ENCODE measurements around the gene ZNF491. TPM values are rescaled to one million over a fixed set of nuclear protein-coding genes. Genes with fewer than 3 reads are reported as not detected.
"Not testable (repeated sequence)": the region's sequence is repeated elsewhere in the genome, so short reads cannot be mapped to it uniquely, and the experiment has no call there.

Gene ZNF491
- total RNA-seq, 1 donor from 2014 or later: 26.0 TPM

DNA sequence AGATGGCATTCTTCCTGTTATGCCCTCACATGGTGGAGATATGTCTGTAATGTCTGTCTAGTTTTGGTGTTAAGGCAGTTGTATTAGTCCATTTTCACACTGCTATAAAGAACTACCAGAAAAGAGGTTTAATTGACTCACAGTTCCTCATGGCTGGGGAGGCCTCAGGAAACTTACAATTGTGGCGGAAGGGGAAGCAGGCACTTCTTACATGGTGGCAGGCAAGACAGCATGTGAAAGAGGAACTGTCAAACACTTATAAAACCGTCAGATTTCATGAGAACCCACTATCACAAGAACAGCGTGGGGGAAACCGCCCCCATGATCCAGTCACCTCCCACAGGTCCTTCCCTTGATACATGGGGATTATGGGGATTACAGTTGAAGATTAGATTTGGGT is 28.3 kb upstream of the ZNF491 start:
- DNase-seq: no peak
- Mint-ChIP-seq H3K27me3 (ENCODE audit: unreplicated experiment) (peaks cover 13% of the 10 kb centered on the region), H3K27ac (ENCODE audit: unreplicated experiment) (no peak overlapping the region), H3K4me1 (ENCODE audit: low read depth, unreplicated experiment) (peaks cover 1% of the 10 kb centered on the region), H3K9me3 (ENCODE audit: unreplicated experiment) (peaks cover 6% of the 10 kb centered on the region), H3K4me3 (ENCODE audit: unreplicated experiment) (no peak overlapping the region), H3K36me3 (ENCODE audit: unreplicated experiment) (peaks cover 15% of the 10 kb centered on the region)
- TF ChIP-seq, protein P1, sequence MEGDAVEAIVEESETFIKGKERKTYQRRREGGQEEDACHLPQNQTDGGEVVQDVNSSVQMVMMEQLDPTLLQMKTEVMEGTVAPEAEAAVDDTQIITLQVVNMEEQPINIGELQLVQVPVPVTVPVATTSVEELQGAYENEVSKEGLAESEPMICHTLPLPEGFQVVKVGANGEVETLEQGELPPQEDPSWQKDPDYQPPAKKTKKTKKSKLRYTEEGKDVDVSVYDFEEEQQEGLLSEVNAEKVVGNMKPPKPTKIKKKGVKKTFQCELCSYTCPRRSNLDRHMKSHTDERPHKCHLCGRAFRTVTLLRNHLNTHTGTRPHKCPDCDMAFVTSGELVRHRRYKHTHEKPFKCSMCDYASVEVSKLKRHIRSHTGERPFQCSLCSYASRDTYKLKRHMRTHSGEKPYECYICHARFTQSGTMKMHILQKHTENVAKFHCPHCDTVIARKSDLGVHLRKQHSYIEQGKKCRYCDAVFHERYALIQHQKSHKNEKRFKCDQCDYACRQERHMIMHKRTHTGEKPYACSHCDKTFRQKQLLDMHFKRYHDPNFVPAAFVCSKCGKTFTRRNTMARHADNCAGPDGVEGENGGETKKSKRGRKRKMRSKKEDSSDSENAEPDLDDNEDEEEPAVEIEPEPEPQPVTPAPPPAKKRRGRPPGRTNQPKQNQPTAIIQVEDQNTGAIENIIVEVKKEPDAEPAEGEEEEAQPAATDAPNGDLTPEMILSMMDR (IDR thresholded peaks at IDR 0.05; ENCODE audit: partially characterized antibody, unreplicated experiment): no peak

DNA sequence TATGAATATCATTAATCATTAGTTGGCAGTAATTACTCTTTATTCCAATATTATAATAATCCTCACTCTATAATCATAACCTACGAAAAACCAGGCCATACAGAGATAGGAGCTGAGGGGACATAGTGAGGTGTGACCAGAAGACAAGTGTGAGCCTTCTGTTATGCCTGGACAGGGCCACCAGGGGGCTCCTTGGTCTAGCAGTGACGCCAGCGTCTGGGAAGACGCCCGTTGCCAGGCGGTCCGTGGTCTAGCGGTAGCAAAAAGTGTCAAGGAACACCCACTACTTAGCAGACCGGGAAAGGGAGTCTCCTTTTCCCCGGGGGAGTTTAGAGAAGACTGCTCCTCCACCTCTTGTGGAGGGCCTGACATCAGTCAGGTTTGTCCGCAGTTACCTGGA is 26.8 kb upstream of the ZNF491 start:
- peak; percentile 42 for DNase-seq
- H3K4me3 Mint-ChIP-seq (ENCODE audit: unreplicated experiment); H3K9me3 Mint-ChIP-seq (ENCODE audit: unreplicated experiment); H3K27ac Mint-ChIP-seq (ENCODE audit: unreplicated experiment); H3K4me1 Mint-ChIP-seq (ENCODE audit: low read depth, unreplicated experiment): not testable (repeated sequence)
- H3K27me3 Mint-ChIP-seq (ENCODE audit: unreplicated experiment): peaks cover 10% of the 10 kb centered on the region
- peaks cover 21% of the 10 kb centered on the region for H3K36me3 Mint-ChIP-seq (ENCODE audit: unreplicated experiment)

DNA sequence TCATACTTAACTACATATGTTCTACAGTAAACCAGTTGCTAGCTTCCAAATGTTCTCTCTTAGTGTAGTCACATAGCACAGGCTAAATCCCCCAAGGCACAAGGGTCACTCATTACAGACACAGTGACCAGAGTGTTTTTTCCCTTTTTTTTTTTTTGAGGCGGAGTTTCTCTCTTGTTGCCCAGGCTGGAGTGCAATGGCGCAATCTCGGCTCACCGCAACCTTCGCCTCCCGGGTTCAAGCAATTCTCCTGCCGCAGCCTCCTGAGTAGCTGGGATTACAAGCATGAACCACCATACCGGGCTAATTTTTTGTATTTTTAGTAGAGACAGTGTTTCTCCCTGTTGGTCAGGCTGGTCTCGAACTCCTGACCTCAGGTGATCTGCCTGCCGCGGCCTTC is 21.7 kb upstream of the ZNF491 start:
- H3K36me3 Mint-ChIP-seq (ENCODE audit: unreplicated experiment): peaks cover 47% of the 10 kb centered on the region
- H3K27ac Mint-ChIP-seq (ENCODE audit: unreplicated experiment); DNase-seq; H3K4me1 Mint-ChIP-seq (ENCODE audit: low read depth, unreplicated experiment); H3K27me3 Mint-ChIP-seq (ENCODE audit: unreplicated experiment); H3K4me3 Mint-ChIP-seq (ENCODE audit: unreplicated experiment): not testable (repeated sequence)
- H3K9me3 Mint-ChIP-seq (ENCODE audit: unreplicated experiment): peaks cover 10% of the 10 kb centered on the region

DNA sequence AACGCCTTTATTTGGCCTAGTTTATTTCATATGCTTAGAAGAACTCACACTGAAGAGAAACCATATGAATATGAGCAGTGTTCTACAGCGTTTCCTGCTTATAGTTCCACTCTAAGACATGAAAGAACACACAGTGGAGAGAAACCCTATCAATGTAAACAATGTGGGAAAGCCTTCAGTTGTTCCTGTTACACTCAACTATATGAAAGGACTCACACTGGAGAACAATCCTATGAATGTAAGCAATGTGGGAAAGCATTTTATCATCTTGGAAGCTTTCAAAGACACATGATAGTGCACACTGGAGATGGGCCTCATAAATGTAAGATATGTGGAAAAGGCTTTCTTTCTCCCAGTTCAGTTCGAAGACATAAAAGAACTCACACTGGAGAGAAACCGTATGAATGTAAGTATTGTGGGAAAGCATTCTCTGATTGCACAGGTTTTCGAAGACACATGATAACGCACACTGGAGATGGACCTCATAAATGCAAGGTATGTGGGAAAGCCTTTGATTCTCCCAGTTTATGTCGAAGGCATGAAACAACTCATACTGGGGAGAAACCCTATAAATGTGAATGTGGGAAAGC is 17.8 kb upstream of the ZNF491 start:
- peaks cover 15% of the 10 kb centered on the region for H3K9me3 Mint-ChIP-seq (ENCODE audit: unreplicated experiment)
- TF ChIP-seq, protein P1 (IDR thresholded peaks at IDR 0.05; ENCODE audit: partially characterized antibody, unreplicated experiment): no peak
- H3K4me3 Mint-ChIP-seq (ENCODE audit: unreplicated experiment): no peak overlapping the region
- H3K4me1 Mint-ChIP-seq (ENCODE audit: low read depth, unreplicated experiment): no peaks in the 10 kb centered on the region
- peaks cover 2% of the 10 kb centered on the region for H3K27me3 Mint-ChIP-seq (ENCODE audit: unreplicated experiment)
- DNase-seq: no peak
- peaks cover 64% of the 10 kb centered on the region for H3K36me3 Mint-ChIP-seq (ENCODE audit: unreplicated experiment)
- no peak overlapping the region for H3K27ac Mint-ChIP-seq (ENCODE audit: unreplicated experiment)

DNA sequence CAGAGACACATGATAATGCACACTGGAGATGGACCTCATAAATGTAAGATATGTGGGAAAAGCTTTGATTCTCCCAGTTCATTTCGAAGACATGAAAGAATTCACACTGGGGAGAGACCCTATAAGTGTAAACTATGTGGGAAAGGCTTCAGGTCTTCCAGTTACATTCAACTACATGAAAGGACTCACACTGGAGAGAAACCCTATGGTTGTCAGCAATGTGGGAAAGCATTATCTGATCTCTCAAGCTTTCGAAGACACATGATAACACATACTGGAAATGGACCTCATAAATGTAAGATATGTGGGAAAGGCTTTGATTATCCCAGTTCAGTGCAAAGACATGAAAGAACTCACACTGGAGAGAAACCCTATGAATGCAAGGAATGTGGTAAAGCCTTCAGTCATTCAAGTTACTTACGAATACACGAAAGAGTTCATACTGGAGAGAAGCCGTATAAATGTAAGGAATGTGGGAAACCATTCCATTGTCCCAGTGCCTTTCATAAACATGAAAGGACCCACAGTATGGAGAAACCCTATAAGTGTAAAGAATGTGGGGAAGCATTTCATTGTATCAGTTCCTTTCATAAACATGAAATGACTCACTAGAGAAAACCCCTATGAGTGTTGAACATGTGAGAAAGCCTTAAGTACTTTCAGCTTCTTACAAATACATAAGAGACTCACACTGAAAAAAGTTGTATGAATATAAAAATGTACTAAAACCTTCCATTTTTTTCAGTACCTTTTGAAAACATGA is 16.8 kb upstream of the ZNF491 start:
- DNase-seq: no peak
- H3K27ac Mint-ChIP-seq (ENCODE audit: unreplicated experiment): no peak overlapping the region
- H3K4me3 Mint-ChIP-seq (ENCODE audit: unreplicated experiment): no peak overlapping the region
- H3K36me3 Mint-ChIP-seq (ENCODE audit: unreplicated experiment): peaks cover 58% of the 10 kb centered on the region
- peaks cover 2% of the 10 kb centered on the region for H3K27me3 Mint-ChIP-seq (ENCODE audit: unreplicated experiment)
- H3K9me3 Mint-ChIP-seq (ENCODE audit: unreplicated experiment): peaks cover 17% of the 10 kb centered on the region
- H3K4me1 Mint-ChIP-seq (ENCODE audit: low read depth, unreplicated experiment): no peaks in the 10 kb centered on the region
- TF ChIP-seq, protein P1 (IDR thresholded peaks at IDR 0.05; ENCODE audit: partially characterized antibody, unreplicated experiment): no peak

DNA sequence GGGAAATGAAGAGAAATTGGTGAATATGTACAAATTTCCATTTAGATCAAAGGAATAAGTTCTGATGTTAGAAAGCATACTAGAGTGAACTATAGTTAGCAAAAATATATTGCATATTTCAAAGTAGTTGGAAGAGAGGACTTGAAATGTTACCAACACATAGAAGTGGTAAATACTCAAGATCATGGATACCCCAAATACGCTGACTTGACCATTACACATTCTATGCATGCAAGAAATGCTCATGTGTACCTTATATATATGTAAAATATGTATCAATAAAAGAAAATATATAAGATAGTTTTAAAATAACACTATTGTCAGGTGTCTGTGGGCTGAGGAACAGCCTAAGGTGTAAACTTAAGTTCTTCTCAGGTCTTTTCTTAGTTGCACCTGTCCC is 14.6 kb upstream of the ZNF491 start:
- peaks cover 2% of the 10 kb centered on the region for H3K27me3 Mint-ChIP-seq (ENCODE audit: unreplicated experiment)
- H3K4me3 Mint-ChIP-seq (ENCODE audit: unreplicated experiment): no peak overlapping the region
- no peak for DNase-seq
- H3K27ac Mint-ChIP-seq (ENCODE audit: unreplicated experiment): no peak overlapping the region
- no peaks in the 10 kb centered on the region for H3K4me1 Mint-ChIP-seq (ENCODE audit: low read depth, unreplicated experiment)
- H3K9me3 Mint-ChIP-seq (ENCODE audit: unreplicated experiment): peaks cover 14% of the 10 kb centered on the region
- TF ChIP-seq, protein P1 (IDR thresholded peaks at IDR 0.05; ENCODE audit: partially characterized antibody, unreplicated experiment): no peak
- peaks cover 46% of the 10 kb centered on the region for H3K36me3 Mint-ChIP-seq (ENCODE audit: unreplicated experiment)
